ENCODE measurements around the gene TSSC4. TPM values are rescaled to one million over a fixed set of nuclear protein-coding genes. Genes with fewer than 3 reads are reported as not detected.
"Not testable (repeated sequence)": the region's sequence is repeated elsewhere in the genome, so short reads cannot be mapped to it uniquely, and the experiment has no call there.

Gene TSSC4
- total RNA-seq, 1 donor from 2014 or later, result 59.7 TPM

- ChIA-PET CTCF (no interaction called here), POLR2A (interaction anchor here (0.5 kb wide), 1 partner anchor 245 kb away, joined by 3 read pairs; no protein-coding TSS in a partner anchor)
- Mint-ChIP-seq H3K27ac (no peak overlapping the region), H3K36me3 (ENCODE audit: low read depth) (no peaks in the 10 kb centered on the region), H3K9me3 (no peaks in the 10 kb centered on the region), H3K4me3 (no peak overlapping the region), H3K4me1 (peaks cover 10% of the 10 kb centered on the region), H3K27me3 (no peaks in the 10 kb centered on the region)
- ATAC-seq (ENCODE audit: low read depth) (no peak), DNase-seq (no peak)
- TF ChIP-seq, protein P1, sequence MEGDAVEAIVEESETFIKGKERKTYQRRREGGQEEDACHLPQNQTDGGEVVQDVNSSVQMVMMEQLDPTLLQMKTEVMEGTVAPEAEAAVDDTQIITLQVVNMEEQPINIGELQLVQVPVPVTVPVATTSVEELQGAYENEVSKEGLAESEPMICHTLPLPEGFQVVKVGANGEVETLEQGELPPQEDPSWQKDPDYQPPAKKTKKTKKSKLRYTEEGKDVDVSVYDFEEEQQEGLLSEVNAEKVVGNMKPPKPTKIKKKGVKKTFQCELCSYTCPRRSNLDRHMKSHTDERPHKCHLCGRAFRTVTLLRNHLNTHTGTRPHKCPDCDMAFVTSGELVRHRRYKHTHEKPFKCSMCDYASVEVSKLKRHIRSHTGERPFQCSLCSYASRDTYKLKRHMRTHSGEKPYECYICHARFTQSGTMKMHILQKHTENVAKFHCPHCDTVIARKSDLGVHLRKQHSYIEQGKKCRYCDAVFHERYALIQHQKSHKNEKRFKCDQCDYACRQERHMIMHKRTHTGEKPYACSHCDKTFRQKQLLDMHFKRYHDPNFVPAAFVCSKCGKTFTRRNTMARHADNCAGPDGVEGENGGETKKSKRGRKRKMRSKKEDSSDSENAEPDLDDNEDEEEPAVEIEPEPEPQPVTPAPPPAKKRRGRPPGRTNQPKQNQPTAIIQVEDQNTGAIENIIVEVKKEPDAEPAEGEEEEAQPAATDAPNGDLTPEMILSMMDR (IDR thresholded peaks at IDR 0.05), result no peak
- intact Hi-C loops (cut with micrococcal nuclease), result no loop called here
Measured at GRCh38 chr11:2363130-2363529, 37.4 kb upstream of the TSSC4 start.

DNA sequence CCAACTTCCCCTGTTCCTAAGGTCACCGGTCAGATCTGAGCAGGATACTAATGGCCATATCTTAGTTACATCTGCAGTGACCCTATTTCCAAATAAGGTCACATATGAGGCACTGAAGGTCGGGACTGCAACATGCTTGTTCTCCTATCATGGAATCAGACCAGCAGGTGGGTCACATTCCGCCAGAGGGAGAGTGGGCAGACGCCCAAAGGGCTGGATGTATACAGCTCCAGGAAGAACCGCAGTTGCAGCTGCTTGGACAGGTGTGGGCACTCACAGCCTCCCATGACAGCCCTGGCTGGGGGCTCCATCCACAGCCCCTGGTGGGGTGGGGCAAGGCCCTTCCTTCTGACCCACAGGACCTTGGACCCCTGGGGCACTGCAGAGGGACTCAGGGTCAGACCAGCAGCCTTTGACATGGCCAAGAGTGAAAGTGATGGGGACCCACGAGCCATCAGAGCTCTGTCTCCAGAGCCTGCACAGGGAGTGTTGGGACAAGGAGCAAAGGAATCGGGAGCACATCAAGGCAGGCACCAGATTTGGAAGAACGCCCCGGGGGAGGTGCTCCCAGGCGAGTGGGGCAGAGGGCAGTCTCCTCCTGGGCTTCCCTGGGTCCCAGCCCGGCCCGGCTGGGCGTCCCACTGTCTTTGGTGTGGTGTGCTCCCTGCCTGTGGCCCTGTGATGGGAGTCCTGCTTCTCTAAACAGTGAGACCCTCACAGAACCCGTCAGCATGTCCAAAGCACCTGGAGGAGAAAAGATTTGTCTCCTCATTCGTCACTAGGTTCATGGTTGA, 36.8 kb upstream of the TSSC4 start:
- Mint-ChIP-seq H3K27me3 (no peaks in the 10 kb centered on the region), H3K27ac (no peak overlapping the region), H3K36me3 (ENCODE audit: low read depth) (no peaks in the 10 kb centered on the region), H3K4me3 (no peak overlapping the region), H3K9me3 (no peaks in the 10 kb centered on the region), H3K4me1 (peaks cover 7% of the 10 kb centered on the region)
- intact Hi-C loops (cut with micrococcal nuclease), result no loop called here
- ATAC-seq (ENCODE audit: low read depth), result no peak
- TF ChIP-seq, protein P1 (IDR thresholded peaks at IDR 0.05), result no peak
- POLR2A ChIA-PET, result no interaction called here
- CTCF ChIA-PET, result no interaction called here
- no peak for DNase-seq

DNA sequence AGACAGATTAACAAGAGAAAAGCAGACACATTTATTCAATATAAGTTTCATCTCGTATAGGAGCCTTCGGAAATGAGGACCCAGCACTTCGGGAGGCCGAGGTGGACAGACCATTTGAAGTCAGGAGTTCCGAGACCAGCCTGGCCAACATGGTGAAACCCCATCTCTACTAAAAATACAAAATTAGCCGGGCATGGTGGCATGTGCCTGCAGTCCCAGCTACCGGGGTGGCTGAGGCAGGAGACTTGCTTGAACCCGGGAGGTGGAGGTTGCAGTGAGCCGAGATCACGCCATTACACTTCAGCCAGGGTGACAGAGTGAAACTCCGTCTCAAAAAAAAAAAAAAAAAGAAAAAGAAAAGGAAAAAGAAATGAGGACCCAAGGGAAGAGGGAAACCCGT, 36.2 kb upstream of the TSSC4 start:
- H3K27ac Mint-ChIP-seq; intact Hi-C loops (cut with micrococcal nuclease); H3K27me3 Mint-ChIP-seq: not testable (repeated sequence)

DNA sequence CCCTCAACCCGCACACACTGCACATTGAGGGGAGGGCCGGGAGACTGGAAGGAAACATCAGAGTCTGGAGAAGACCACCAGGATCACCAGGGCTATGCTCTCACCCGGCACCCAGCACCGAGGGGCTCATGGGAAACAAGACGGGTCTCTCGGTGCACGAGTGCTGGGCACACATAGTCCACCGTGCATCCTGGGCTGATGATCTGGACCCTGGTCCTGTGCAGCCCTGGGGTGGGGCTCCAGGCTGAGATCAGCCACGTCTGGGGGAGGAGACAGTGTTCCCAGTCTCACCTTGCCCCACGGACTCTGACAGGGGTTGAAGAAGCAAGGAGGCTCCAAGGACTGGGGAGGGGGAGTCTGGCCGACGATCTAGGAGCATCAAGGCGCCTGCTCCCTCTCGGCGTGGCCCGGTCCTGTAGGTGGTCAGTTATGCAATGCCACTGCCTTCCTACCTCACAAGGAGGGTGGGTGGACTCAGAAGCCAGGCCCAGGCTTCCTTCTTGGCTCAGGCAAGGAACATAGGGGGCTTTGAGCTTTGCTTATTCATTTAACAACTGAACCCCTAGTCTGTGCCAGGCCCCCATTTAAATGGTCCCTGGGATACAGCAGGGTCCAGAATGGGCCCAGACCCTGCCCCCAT, 34.9 kb upstream of the TSSC4 start:
- H3K4me1 Mint-ChIP-seq, result no peaks in the 10 kb centered on the region
- DNase-seq, result no peak
- H3K36me3 Mint-ChIP-seq (ENCODE audit: low read depth), result no peaks in the 10 kb centered on the region
- intact Hi-C loops (cut with micrococcal nuclease), result no loop called here
- no peaks in the 10 kb centered on the region for H3K27me3 Mint-ChIP-seq
- CTCF ChIA-PET, result interaction anchor here (0.5 kb wide), 1 partner anchor 35 kb away, joined by 3 read pairs; the partner anchor contains the start of gene TSSC4
- POLR2A ChIA-PET, result no interaction called here
- no peaks in the 10 kb centered on the region for H3K9me3 Mint-ChIP-seq
- TF ChIP-seq, protein P1 (IDR thresholded peaks at IDR 0.05), result no peak
- no peak for ATAC-seq (ENCODE audit: low read depth)
- no peak overlapping the region for H3K27ac Mint-ChIP-seq
- no peak overlapping the region for H3K4me3 Mint-ChIP-seq

More for the DNA sequence above, 36.2 kb upstream of the TSSC4 start:
- POLR2A ChIA-PET; ATAC-seq (ENCODE audit: low read depth); H3K4me3 Mint-ChIP-seq; H3K9me3 Mint-ChIP-seq; H3K36me3 Mint-ChIP-seq (ENCODE audit: low read depth); DNase-seq; CTCF ChIA-PET; H3K4me1 Mint-ChIP-seq: not testable (repeated sequence)

GRCh38 chr11:2366276-2366675, 34.3 kb upstream of the TSSC4 start:
- TF ChIP-seq, protein P1 (IDR thresholded peaks at IDR 0.05), result no peak
- H3K9me3 Mint-ChIP-seq, result no peaks in the 10 kb centered on the region
- intact Hi-C loops (cut with micrococcal nuclease), result no loop called here
- no peaks in the 10 kb centered on the region for H3K27me3 Mint-ChIP-seq
- H3K4me1 Mint-ChIP-seq, result no peaks in the 10 kb centered on the region
- CTCF ChIA-PET, result no interaction called here
- POLR2A ChIA-PET, result no interaction called here
- no peak overlapping the region for H3K4me3 Mint-ChIP-seq
- ATAC-seq (ENCODE audit: low read depth) (no peak), DNase-seq (no peak)
- no peaks in the 10 kb centered on the region for H3K36me3 Mint-ChIP-seq (ENCODE audit: low read depth)
- no peak overlapping the region for H3K27ac Mint-ChIP-seq

All from activated B cell treated with CpG ODN at 0.5 μM for 24 hours (primary cell).